Measurements from ENCODE around the gene AP3B1. TPM values are rescaled to one million over a fixed set of nuclear protein-coding genes. Genes with fewer than 3 reads are reported as not detected.

AP3B1 gene
- total and polyA plus RNA-seq, 2 experiments from 2014 or later, result 32.1 to 46.3 TPM

GRCh38 chr5:77994943-77995342 lies 299.6 kb downstream of the AP3B1 start:
- Histone ChIP-seq H3K36me3 (ENCODE audit: insufficient read depth) (no peaks in the 10 kb centered on the region), H3K27ac (ENCODE audit: low read depth) (no peak overlapping the region), H3K4me3 (no peak overlapping the region), H3K9me2 (ENCODE audit: insufficient read depth) (no peaks in the 10 kb centered on the region), H3K4me1 (ENCODE audit: insufficient read depth) (peaks cover 37% of the 10 kb centered on the region), H3K27me3 (ENCODE audit: insufficient read depth) (peaks cover 53% of the 10 kb centered on the region), H3K79me2 (replicated peaks; ENCODE audit: insufficient read depth) (no peaks in the 10 kb centered on the region), H3F3A (replicated peaks; ENCODE audit: low read depth) (no peaks in the 10 kb centered on the region), H2AFZ (no peak overlapping the region), H3K4me2 (no peak overlapping the region), H4K20me1 (replicated peaks; ENCODE audit: insufficient read depth) (peaks cover 32% of the 10 kb centered on the region)
- no peak for TF ChIP-seq NANOG (IDR thresholded peaks at IDR 0.05; ENCODE audit: borderline replicate concordance)
- TF ChIP-seq CREB1 (CRISPR knock-in tag; IDR thresholded peaks at IDR 0.05; ENCODE audit: low read depth), result no peak
- TF ChIP-seq POLR2AphosphoS5 (IDR thresholded peaks at IDR 0.05; ENCODE audit: low read depth), result no peak
- no peak for TF ChIP-seq JUNB (IDR thresholded peaks at IDR 0.05; ENCODE audit: unreplicated experiment)
- no peak for TF ChIP-seq REST (IDR thresholded peaks at IDR 0.05; ENCODE audit: unreplicated experiment)
- no peak for TF ChIP-seq EZH2phosphoT487 (IDR thresholded peaks at IDR 0.05; ENCODE audit: unreplicated experiment)
- no peak for TF ChIP-seq STAT1 (IDR thresholded peaks at IDR 0.05; ENCODE audit: unreplicated experiment)
- no peak for TF ChIP-seq EZH2 (IDR thresholded peaks at IDR 0.05; ENCODE audit: low read depth, unreplicated experiment)
- TF ChIP-seq ZNF331 (CRISPR knock-in tag; IDR thresholded peaks at IDR 0.05; ENCODE audit: low read depth), result no peak
- TF ChIP-seq ETS1 (IDR thresholded peaks at IDR 0.05), result no peak
- no peak for TF ChIP-seq ZNF114 (CRISPR knock-in tag; IDR thresholded peaks at IDR 0.05)
- TF ChIP-seq CTCF (conservative IDR thresholded peaks at IDR 0.05; ENCODE audit: low read depth in 2 of 2), result no peak
- TF ChIP-seq ZNF462 (CRISPR knock-in tag; IDR thresholded peaks at IDR 0.05), result no peak
- ATAC-seq (no peak), DNase-seq (ENCODE audit: low spot score) (no peak)
- no peaks in the 10 kb centered on the region for H3K9me3 Mint-ChIP-seq
- no peaks in the 10 kb centered on the region for H3K36me3 Mint-ChIP-seq (ENCODE audit: low read depth)
- H3K4me3 Mint-ChIP-seq, result no peak overlapping the region
- H3K27ac Mint-ChIP-seq, result no peak overlapping the region
- H3K4me1 Mint-ChIP-seq, result peaks cover 51% of the 10 kb centered on the region
- H3K27me3 Mint-ChIP-seq (ENCODE audit: insufficient read depth, low read depth, poor library complexity), result peaks cover 26% of the 10 kb centered on the region

All from GM23338 (cell line).